OCI-LY1 (cell line): ENCODE measurements around the gene SORBS1.

ENCODE experiments used
- CTCF ChIP-seq: fragments of 200-600 bp; sonication (generic), shearing (Covaris generic); IDR thresholded peaks from 2 replicates; pipeline ENCODE4 v1.5.1; 2017; ENCODE audit warnings: mild to moderate bottlenecking, antibody characterized with exemption, low read length, moderate library complexity, mixed read lengths
- EZH2 ChIP-seq: fragments of 200-600 bp; sonication (generic), shearing (Covaris generic); IDR thresholded peaks from 2 replicates; pipeline ENCODE4 v1.8.0; 2017; ENCODE audit warnings: borderline replicate concordance, mixed run types, mild to moderate bottlenecking, antibody characterized with exemption, low read length, moderate library complexity, mixed read lengths

- no peak for TF ChIP-seq CTCF
- no peak for TF ChIP-seq EZH2
Observed at GRCh38 chr10:95566136-95566535, 5.0 kb upstream of the SORBS1 start.
